HepG2 (cell line): ENCODE results near the gene TOPBP1. TPM values are rescaled to one million over a fixed set of nuclear protein-coding genes. Genes with fewer than 3 reads are reported as not detected.
"Not testable (repeated sequence)": the region's sequence is repeated elsewhere in the genome, so short reads cannot be mapped to it uniquely, and the experiment has no call there.

Experiments
- ATAC-seq: fragments of 200-7000 bp; cut with Tn5 transposase; 3 replicates; pipeline ENCODE4 v1.9.1; 2020; ENCODE audit warnings: mild to moderate bottlenecking, moderate library complexity
- BruUV-seq: library from RNA; stranded (reverse); fragments of 400-500 nt; replicated peaks from 2 replicates; lab custom pipeline; 2021; lab: Mats Ljungman, UMichigan
- CTCF ChIA-PET: fragments of 300-600 bp; formaldehyde crosslinking; extraction: SDS; loops from one replicate; lab custom pipeline; 2021; ENCODE audit warnings: low total read pairs, inconsistent platforms, low intra/inter-chr PET ratio; lab: Yijun Ruan, JAX
- POLR2A ChIA-PET: fragments of 350-600 bp; sonication (Branson Sonifier 250); formaldehyde crosslinking; loops from one replicate; lab custom pipeline; 2020; ENCODE audit warnings: antibody characterized with exemption, inconsistent platforms; lab: Yijun Ruan, JAX
- DNase-seq: peaks from one replicate; pipeline ENCODE4 v3.0.0-alpha.2; 2015; ENCODE audit warnings: low spot score
- FAIRE-seq: peaks from 3 replicates; lab custom pipeline; 2011; peaks lifted over from hg19 to GRCh38; lab: Jason Lieb, UNC
- H2AFZ ChIP-seq: one replicate; pipeline ENCODE4 v1.6.1; 2011; ENCODE audit warnings: low read length, inconsistent platforms
- H3K27ac ChIP-seq: fragments of 300-600 bp; 3 replicates; pipeline ENCODE4 v1.8.0; 2011; ENCODE audit warnings: mixed run types, mild to moderate bottlenecking, mixed read lengths, low read length, inconsistent platforms; ENCODE audit not compliant: insufficient read depth; ENCODE audit errors: extremely low read length
- H3K27me3 ChIP-seq, 2 experiments: fragments of 200-600 bp in 1 of 2; 2 replicates in 1 of 2; 3 replicates in 1 of 2; pipeline versions ENCODE4 v1.6.0 to v1.8.0; 2011; ENCODE audit warnings: low read length in 2 of 2, mild to moderate bottlenecking in 2 of 2, moderate library complexity in 2 of 2, inconsistent platforms in 1 of 2; ENCODE audit not compliant: insufficient read depth in 2 of 2, control insufficient read depth in 1 of 2
- H3K36me3 ChIP-seq, 2 experiments: fragments of 200-600 bp in 1 of 2; replicated peaks in 1 of 2; 2 replicates in 1 of 2; 3 replicates in 1 of 2; pipeline versions ENCODE4 v1.5.1 to v1.8.0; 2011; ENCODE audit warnings: low read length in 2 of 2, inconsistent platforms in 1 of 2; ENCODE audit not compliant: insufficient read depth in 2 of 2, control insufficient read depth in 1 of 2
- H3K4me1 ChIP-seq: 2 replicates; pipeline ENCODE4 v1.5.1; 2012; ENCODE audit warnings: low read length, inconsistent platforms; ENCODE audit not compliant: insufficient read depth
- H3K4me2 ChIP-seq: 2 replicates; pipeline ENCODE4 v1.6.0; 2011; ENCODE audit warnings: low read depth, low read length, inconsistent platforms
- H3K4me3 ChIP-seq, 3 experiments: fragments of 200-600 bp in 1 of 3; sonication (generic), shearing (Covaris generic) in 1 of 3; replicated peaks in 1 of 3; 2 replicates each; pipeline ENCODE4 v1.5.1; 2011 to 2016; ENCODE audit warnings: low read length in 3 of 3, inconsistent platforms in 2 of 3, low read depth in 2 of 3, mild to moderate bottlenecking in 2 of 3, control low read depth in 1 of 3, mixed read lengths in 1 of 3; ENCODE audit not compliant: insufficient read depth in 1 of 3
- H3K79me2 ChIP-seq: one replicate; pipeline ENCODE4 v1.6.1; 2011; ENCODE audit warnings: low read length, inconsistent platforms; ENCODE audit not compliant: insufficient read depth
- H3K9ac ChIP-seq: 2 replicates; pipeline ENCODE4 v1.6.0; 2011; ENCODE audit warnings: mild to moderate bottlenecking, low read depth, low read length, inconsistent platforms; ENCODE audit not compliant: insufficient read depth
- H3K9me3 ChIP-seq: 2 replicates; pipeline ENCODE4 v1.5.1; 2012; ENCODE audit warnings: mild to moderate bottlenecking, low read length
- H4K20me1 ChIP-seq: 2 replicates; pipeline ENCODE4 v1.6.0; 2011; ENCODE audit warnings: inconsistent platforms, mild to moderate bottlenecking, low read length, moderate library complexity; ENCODE audit not compliant: insufficient read depth
- FOSL1 ChIP-seq: sonication (generic); formaldehyde crosslinking; IDR thresholded peaks from 2 replicates; pipeline ENCODE4 v1.9.0; 2021; ENCODE audit warnings: missing genetic modification reagents, borderline replicate concordance
- FOSL2 ChIP-seq: sonication (generic); formaldehyde crosslinking; IDR thresholded peaks from 2 replicates; pipeline ENCODE4 v1.4.0; 2020; ENCODE audit warnings: missing genetic modification reagents
- NR2F6 ChIP-seq, 2 experiments: IDR thresholded peaks; 2 replicates each; pipeline ENCODE4 v1.6.1; 2016; ENCODE audit warnings: antibody characterized with exemption in 1 of 2, mild to moderate bottlenecking in 1 of 2
- RARA ChIP-seq: IDR thresholded peaks from 2 replicates; pipeline ENCODE4 v1.6.1; 2016; ENCODE audit warnings: missing genetic modification reagents, missing compliant biosample characterization
- TEAD3 ChIP-seq: optimal IDR thresholded peaks from 2 replicates; pipeline ENCODE3; 2016; ENCODE audit warnings: borderline replicate concordance
- TSC22D2 ChIP-seq: sonication (generic); formaldehyde crosslinking; IDR thresholded peaks from 2 replicates; pipeline ENCODE4 v1.5.1; 2020; ENCODE audit warnings: missing genetic modification reagents, mild to moderate bottlenecking, borderline replicate concordance
- ZBTB21 ChIP-seq: sonication (generic); formaldehyde crosslinking; IDR thresholded peaks from 2 replicates; pipeline ENCODE4 v1.4.0; 2020; ENCODE audit warnings: missing genetic modification reagents
- ZNF770 ChIP-seq: sonication (generic); formaldehyde crosslinking; IDR thresholded peaks from 2 replicates; pipeline ENCODE4 v1.5.0; 2020; ENCODE audit warnings: mild to moderate bottlenecking, missing genetic modification reagents
- WGBS: methylation state at CpG from one replicate; pipeline ENCODE4 v1.1.6; 2017; ENCODE audit warnings: low lambda C conversion rate; 5-methylcytosine and 5-hydroxymethylcytosine counted together
- in situ Hi-C: cut with HindIII; loops from 2 replicates; pipeline ENCODE4 v1.10.0; 2017; ENCODE audit warnings: low pct_unique_long_range_greater_than_20kb; ENCODE audit not compliant: extremely low pct_ligation_motif_present
- intact Hi-C: fragments of 100-400 bp; cut with micrococcal nuclease; formaldehyde crosslinking; loops from one replicate; pipeline ENCODE4 v1.10.0; 2022; ENCODE audit not compliant: unreplicated experiment
- polyA plus RNA-seq, 8 experiments: library from polyadenylated mRNA; depleted of rRNA in 3 of 8; stranded (reverse) in 7 of 8; unstranded in 1 of 8; fragments of >200 nt; fragmentation: Illumina TruSeq in 4 of 8; extraction: Trizol in 4 of 8; gene quantifications; 2 replicates each; pipeline versions ENCODE4 v1.2.1 to v1.2.3, GENCODE V29; 2011 to 2016; ENCODE audit warnings: low read depth in 4 of 8, missing spikeins in 1 of 8, mixed read lengths in 1 of 8; ENCODE audit not compliant: insufficient read depth in 1 of 8
- total RNA-seq, 5 experiments: library from RNA; depleted of rRNA; stranded (reverse); fragments of >200 nt; fragmentation: Illumina TruSeq; extraction: Trizol; gene quantifications; 2 replicates each; pipeline ENCODE4 v1.2.3, GENCODE V29; 2016; ENCODE audit warnings: low read depth in 1 of 5

The TOPBP1 gene
- total and polyA plus RNA-seq, 2 of the 13 experiments (the other 11 are each of a cell fraction or from before 2014, with no cell fraction given) = 24.3 to 42.9 TPM

GRCh38 chr3:133667118-133667517 lies 5.4 kb upstream of the TOPBP1 start:
- no peak for FAIRE-seq
- no peaks in the 10 kb centered on the region for H3K9me3 ChIP-seq
- TF ChIP-seq ZBTB21 (CRISPR knock-in tag) (peak; percentile 53; the same call in 1 of the 2 replicates), TSC22D2 (CRISPR knock-in tag) (no peak), ZNF770 (CRISPR knock-in tag) (peak; percentile 88)
- 88% methylated on average over 2 of the region's 2 CpGs for WGBS
- ChIA-PET CTCF (no interaction called here), POLR2A (interaction anchor here (1.1 to 2.0 kb wide), 8 partner anchors 37 to 94 kb away, joined by 3 to 18 read pairs (median 6); partner anchors contain the start of genes CDV3 and TF)
- no peaks in the 10 kb centered on the region for H3K36me3 ChIP-seq
- H3K79me2 ChIP-seq = peaks cover 15% of the 10 kb centered on the region
- intact Hi-C loops = no loop called here
- no TSS peak for BruUV-seq
- H3K4me3 ChIP-seq = no peak overlapping the region
- no peak overlapping the region for H2AFZ ChIP-seq
- no peaks in the 10 kb centered on the region; a peak in 1 of 5 replicates for H3K27me3 ChIP-seq
- no peak for DNase-seq
- H3K9ac ChIP-seq = no peak overlapping the region
- H3K4me1 ChIP-seq = peaks cover 96% of the 10 kb centered on the region
- no peaks in the 10 kb centered on the region for H4K20me1 ChIP-seq
- H3K4me2 ChIP-seq = no peak overlapping the region
- in situ Hi-C loops = no loop called here
- H3K27ac ChIP-seq = peak overlapping the region; percentile 89
- ATAC-seq = no peak

GRCh38 chr3:133665188-133665587 lies 3.4 kb upstream of the TOPBP1 start:
- H2AFZ ChIP-seq; H3K36me3 ChIP-seq; H3K9me3 ChIP-seq; FAIRE-seq; intact Hi-C loops; in situ Hi-C loops; H4K20me1 ChIP-seq; DNase-seq; CTCF ChIA-PET; H3K4me2 ChIP-seq; H3K27ac ChIP-seq; ATAC-seq; H3K4me3 ChIP-seq; H3K27me3 ChIP-seq; BruUV-seq; TF ChIP-seq NR2F6 (IDR thresholded peaks at IDR 0.05): not testable (repeated sequence)
- POLR2A ChIA-PET = interaction anchor here (0.7 to 1.3 kb wide), 2 partner anchors 78 to 81 kb away, joined by 3 to 6 read pairs; partner anchors contain the start of gene TF
- WGBS = 86% methylated on average over 3 of the region's 3 CpGs
- H3K4me1 ChIP-seq = peaks cover 82% of the 10 kb centered on the region
- H3K79me2 ChIP-seq = peaks cover 32% of the 10 kb centered on the region
- TF ChIP-seq RARA (CRISPR knock-in tag) = 0 out of 2 replicates have a peak, but pooled peaks have one; percentile 16
- peak; percentile 90 for TF ChIP-seq ZNF770 (CRISPR knock-in tag)
- TF ChIP-seq FOSL1 (CRISPR knock-in tag) = 0 out of 2 replicates have a peak, but pooled peaks have one; percentile 15
- peak; percentile 64 for TF ChIP-seq TEAD3
- TF ChIP-seq FOSL2 (CRISPR knock-in tag) = peak; percentile 81
- TF ChIP-seq NR2F6 (CRISPR knock-in tag; IDR thresholded peaks at IDR 0.05) = 0 out of 2 replicates have a peak, but pooled peaks have one; percentile 34
- TF ChIP-seq, all 625 proteins: peak for 6; not testable (repeated sequence) for 619
- H3K9ac ChIP-seq = not testable (repeated sequence)
